GM18867 (cell line): ENCODE data around the gene PRELID3B.

Experiments used
- ATAC-seq: cut with Tn5 transposase; IDR thresholded peaks from one replicate; pipeline ENCODE4 v1.9.1; 2021; ENCODE audit warnings: mild to moderate bottlenecking, moderate library complexity; ENCODE audit not compliant: unreplicated experiment

The PRELID3B gene

DNA sequence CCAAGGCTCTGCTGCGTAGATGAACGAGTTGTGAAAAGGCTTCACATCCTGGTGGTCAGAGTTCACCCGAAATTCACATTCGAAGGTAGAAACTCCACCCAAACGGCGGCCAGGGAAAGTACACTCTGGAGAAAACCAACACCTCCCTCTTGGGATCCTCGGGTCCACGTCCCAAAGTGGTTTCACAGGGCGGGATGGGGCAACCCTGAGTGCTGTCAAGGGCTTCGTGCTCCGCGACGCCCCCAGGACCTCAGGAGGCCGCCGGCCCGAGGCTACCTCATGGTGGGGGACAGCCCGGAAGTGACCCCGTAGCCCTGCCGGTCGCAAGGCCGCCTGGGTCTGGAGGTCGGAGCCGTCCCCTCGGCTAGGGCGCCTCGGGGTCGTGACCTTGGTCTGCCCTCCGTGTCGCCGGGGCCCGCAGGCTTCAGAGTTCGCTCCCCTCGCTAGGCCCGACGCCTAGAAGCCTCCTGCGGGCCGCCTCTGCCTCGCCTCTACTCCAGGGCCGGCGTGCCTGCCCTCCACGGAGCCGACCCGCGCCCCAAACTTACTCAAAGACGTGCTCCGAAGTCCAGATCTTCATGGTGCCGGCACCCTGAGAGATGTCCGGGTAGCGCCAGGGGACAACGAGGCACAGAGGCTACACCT lies at the start of gene PRELID3B:
PRELID3B (minus strand) TSS at position 636 of the 645 bp plus-strand sequence; CDS start at position 580, 56 bp downstream.
- ATAC-seq, result peak; percentile 27

DNA sequence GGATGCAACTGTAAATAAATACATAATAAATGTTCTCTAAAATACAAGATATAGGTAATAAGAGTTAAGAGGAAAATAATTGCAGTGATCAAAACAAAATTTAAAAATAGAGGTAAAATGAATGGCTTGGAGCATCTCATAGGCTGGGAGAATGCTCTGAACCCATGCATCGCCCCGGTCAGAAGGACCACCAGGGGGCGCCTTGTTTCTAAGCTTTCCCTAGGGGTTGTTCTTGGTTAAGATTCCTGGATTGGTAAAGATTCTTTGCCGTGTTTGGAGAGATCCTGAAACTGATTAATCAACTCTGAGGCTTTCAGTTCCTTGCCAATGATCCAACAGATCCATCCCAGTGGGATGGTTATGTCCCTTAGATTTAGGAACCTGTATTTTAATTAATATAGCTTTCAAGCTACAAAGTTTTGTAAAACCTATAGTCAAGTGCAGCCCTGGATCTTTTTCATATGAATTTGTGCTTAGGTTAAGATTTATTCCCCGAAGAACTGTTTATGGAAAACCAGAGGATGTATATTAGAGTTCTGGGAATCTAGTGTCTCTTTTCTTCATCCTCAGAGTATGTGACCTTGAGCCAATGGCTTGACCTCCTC lies 45.3 kb upstream of the PRELID3B start:
- ATAC-seq, result no peak

DNA sequence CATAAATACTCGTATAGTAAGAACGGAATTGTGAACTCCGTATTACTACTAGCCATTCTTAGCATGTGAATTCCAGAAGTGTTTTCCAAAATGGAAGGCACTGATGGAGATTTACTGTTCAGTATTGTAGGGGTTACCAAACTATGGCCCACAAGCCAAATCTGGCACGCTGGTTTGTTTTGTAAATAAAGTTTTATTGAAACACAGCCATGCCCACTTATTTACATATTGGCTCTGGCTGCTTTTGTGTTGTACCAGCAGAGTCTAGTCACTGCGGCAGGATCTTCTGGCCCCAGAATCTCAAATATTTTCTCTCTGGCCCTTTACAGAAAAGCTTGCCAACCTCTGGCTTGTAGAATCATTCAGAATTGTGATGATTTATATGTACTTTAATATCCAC lies 44.3 kb upstream of the PRELID3B start:
- ATAC-seq, result no peak

DNA sequence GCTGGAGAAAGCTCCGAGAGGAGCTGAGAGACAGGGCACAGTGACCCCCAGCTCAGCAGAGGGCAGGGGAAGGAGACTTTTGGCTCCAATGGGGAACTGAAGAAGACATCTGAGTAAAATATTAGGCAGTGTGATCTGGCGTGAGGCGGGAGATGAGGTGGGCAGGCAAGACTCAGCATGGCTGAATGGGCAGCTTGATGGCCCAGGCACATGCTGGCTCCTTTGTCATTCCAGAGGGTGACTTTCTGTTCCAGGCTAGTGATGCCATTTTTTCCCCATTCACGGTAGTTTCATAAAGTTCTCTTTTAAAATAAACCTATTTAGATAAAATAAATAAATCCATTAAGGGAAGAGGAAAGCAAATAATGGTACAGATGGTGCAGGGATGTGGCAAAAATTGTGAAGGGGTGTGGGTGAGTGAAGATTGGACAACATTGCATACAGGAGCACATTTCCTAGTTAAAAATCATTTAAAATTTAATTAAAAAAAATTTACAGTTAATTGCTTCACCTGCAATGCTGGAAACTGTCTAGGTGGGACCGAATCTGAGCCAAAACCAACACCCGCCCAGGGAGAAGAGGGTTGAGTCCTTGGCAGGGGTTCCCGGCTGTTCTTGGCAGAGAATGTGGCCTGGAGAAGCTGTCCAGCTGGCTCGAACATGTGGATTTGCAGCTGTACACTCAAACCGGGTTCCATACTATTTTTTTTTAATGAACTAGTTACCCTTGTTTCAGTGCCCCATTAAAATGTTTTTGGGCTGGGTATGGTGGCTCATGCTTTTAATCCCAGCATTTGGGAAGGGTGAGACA lies 41.7 kb upstream of the PRELID3B start:
- no peak for ATAC-seq

DNA sequence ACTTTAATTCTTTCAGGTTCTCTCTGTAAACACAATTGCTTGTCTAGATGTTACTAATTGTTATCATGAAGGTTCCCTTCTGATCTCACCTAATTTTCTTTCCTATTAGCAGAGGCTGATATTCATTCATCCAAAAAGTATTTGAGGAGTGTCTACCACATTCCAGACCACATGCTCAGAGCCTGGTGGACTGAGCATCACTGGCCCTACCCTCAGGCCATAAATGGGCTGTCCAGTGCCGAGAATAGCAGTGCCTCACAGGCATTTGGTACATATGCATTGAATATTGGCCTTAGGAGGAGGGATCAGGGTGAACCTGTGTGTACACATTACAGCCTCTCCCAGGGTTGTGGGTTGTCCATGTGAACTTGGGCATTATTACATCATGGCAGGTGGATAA lies 40.4 kb upstream of the PRELID3B start:
- no peak for ATAC-seq

DNA sequence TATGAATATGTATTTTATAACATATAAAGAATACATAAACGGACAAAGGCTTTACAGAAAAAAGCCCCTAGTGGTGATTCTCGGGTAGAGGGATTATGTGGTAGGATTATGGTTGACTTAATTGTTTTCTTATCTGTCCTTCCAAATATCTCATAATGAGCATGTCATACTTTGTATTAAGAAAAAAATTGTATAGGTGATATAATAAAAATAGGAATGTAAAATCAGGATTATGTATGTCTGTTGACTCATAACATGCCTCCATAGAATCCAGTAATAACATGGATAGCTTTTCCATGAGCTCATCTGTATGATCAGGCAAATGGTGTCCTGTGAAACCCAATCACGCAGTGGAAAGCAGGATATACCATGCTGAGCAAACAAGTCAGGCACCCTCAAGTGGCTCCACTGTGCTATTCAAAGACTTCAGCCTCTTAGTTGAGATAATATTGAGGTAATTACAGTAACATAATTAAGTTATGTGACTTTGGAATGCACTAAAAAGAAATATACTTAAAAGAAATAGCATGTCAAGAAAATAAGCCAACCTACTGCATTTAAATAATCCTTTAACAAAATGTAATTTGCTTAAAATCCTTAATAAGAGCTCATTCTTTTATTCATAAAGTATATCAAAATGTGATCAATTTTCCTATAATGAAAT lies 39.6 kb upstream of the PRELID3B start:
- ATAC-seq, result no peak

DNA sequence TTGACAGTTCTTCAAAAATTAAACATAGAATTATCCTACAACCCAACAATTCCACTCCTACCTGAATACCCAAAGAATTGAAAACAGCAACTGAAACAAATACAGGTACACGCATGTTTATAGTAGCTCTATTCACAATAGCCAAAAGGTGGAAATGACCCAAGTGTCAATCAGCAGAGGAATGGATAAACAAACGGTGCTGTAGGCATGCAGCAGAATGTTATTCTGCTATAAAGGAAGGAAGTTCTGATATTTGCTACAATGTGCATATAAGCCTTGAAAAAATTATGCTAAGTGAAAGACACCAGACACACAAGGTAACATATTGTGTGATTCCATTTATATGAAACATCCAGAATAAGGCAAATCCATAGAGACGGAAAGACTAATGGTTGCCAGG lies 38.5 kb upstream of the PRELID3B start:
- ATAC-seq, result no peak

DNA sequence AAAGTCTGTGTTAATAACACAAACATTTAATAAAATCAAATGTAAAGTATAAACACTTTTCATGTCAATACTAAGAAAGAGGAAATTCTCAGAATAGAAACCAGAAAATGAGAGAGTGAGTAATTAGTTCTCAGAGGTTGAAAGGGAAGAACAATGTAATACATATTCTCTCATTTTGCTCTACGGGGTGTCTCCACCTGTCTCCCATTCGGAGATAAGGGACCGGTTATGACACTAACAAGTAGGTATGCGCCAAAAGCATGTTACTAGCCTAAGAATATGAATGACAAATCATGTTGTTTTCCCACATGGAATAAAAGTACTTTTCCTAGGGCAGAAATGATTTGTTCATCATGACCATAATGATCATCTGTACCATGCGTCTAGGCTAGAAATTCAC lies 35.6 kb upstream of the PRELID3B start:
- no peak for ATAC-seq

DNA sequence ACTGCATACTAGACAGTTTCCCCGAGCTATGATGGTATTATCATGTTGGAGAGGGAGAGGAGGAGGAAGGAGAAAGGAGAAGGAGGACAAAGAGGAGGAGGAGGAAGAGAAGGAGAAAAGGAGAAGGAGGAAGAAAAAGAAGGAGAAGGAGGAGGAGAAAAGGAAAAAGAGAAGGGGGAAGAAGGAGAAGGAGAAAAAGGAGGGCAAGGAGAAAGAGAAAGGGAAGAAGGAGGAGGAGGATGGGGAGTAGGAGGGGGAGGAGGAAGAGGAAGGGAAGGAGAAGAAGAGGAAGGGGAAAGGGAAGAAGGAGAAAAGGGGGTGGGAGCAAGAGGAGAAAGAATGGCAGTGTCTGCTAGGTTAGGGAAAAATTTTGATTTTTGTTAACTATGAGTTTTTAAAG lies 35.1 kb upstream of the PRELID3B start:
- ATAC-seq, result no peak

DNA sequence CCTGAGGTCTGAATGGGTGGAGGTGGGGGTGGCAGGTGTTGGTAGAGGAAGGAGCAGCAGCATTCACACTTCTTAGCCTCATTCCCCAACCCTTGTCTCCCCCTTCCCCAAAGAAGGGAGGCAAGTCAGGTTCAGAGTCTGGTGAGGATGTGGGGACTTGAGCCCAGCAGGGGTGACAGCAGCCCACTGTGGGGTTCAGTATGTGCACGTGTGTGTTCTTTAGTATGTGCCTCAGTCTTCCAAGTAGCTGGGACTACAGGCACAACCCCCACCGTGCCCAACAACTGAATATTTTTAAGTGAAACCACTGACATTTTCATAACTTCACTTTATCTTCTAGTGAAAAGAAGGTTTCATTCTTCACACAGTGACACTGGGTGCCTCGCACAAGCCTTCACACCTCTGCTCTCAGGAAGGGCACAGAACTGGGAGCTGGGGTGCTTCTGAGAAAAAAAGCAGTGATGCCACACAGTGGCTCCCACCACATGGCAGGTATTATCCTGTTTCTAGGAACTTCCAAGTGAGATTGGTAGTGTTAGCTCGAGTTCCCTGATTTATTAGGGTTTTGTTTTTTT lies 33.4 kb upstream of the PRELID3B start:
- ATAC-seq, result no peak

DNA sequence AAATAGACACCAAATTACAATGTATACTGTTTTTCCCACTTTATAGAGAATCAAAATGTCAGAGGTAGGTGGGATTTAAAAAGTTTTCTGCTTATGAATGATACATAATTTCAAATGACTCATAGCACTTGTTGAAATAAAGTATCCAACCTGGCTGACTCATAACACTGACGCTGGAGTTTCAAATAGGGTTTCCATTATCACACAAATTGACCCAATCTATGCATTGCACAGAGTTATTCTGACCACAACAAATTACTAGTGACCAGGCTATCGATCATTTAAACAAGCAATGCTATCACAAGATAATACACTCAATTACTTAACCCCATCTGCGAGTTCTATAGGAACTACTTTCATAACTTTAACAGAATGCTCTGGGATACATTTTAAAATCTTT lies 31.9 kb upstream of the PRELID3B start:
- no peak for ATAC-seq

DNA sequence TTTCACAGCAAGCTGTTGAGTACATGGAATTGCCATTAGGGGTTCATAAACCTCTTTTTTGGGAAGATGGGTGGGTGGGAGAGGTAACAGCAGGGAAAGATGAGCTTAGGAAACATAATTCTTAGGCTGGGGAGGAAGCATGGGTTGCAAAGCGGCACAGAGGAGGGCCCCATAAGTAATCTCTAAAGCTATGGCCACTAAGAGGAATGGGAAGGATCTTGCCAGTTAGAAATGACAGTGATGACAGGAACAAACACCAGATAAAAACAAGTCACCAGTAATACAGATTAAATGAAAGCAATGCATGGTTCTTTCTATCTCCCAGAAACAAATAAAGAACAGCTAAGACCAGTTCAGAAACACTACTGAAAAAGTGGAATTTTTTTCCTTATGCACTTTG lies 31.0 kb upstream of the PRELID3B start:
- ATAC-seq, result no peak

DNA sequence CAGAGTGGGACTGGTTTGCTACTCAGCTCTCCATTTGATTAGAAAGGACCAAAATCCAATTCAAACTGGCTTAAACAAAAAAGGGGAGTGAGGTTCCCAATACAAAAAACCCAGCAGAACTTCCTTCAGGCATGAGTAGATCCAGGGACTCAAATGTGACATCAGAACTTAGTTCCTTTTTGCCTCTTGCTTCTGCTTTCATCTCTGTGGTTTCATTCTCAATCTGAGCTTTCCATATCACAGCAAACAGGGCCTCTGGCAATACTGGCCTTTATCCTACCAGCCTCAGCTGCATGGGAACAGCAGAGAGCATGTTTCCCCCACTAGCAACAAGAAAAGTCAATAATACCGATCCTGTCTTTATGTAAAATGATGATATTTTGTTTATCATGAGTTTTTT lies 28.6 kb upstream of the PRELID3B start:
- peak; percentile 58 for ATAC-seq

DNA sequence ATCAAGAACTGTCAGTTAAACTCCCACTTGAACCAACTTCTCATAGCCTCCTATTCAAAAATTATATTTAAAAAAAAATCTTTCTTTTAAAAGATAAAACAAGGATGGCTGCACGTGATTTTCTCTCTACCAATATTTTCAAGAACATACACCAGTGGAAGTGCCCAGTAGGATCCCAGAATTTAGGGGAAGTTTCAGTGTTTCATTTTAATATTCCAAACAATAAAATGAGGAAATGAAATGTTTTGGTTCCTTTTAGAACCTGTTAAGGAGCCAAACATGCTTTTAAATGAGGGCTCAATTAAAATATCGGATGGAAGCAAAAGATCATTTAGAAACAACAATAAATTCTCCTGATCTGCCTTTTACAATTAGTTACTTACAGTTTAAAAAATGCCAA lies 26.4 kb upstream of the PRELID3B start:
- no peak for ATAC-seq

DNA sequence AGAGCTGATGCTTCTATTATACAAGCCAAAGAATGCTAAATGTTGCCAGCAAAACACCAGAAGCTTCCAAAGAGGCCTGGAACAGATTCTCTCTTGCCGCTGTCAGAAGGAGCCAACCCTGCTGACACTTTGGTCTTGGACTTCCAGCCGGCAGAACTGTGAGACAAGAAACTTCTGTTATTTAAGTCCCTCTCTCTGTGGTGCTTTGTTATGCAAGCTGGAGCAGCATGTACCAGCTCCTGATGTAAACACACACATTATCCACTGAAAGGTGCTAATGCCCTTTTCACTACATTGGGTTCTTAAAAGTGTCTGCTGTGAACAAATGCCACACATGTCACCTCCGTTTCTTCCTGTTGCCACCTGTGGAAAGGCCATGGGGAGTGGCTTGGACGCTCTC lies 25.9 kb upstream of the PRELID3B start:
- ATAC-seq, result no peak

DNA sequence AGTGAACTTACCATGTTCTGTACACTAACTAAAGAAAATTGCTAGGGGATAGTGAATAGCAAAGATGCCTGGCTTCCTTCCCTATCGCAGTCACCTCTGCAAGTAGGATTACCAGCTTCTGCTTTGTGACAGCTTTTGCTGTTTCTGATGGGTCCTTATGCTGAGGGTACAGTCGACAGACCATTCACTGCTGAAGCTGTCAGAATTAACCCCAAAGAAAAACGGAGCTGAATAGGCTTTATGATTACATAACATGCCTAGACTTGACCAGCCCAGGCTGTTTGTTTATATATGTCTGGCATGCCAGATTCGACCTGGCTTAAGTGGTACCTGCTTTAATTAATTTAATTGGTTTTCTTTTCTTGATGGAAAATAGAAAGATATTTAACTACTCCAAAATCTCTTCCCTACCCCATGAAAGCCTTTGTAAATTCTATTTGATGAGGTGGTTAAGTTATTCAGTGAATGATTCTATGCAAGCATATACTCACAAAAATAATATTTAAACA lies 21.7 kb upstream of the PRELID3B start:
- ATAC-seq, result no peak

DNA sequence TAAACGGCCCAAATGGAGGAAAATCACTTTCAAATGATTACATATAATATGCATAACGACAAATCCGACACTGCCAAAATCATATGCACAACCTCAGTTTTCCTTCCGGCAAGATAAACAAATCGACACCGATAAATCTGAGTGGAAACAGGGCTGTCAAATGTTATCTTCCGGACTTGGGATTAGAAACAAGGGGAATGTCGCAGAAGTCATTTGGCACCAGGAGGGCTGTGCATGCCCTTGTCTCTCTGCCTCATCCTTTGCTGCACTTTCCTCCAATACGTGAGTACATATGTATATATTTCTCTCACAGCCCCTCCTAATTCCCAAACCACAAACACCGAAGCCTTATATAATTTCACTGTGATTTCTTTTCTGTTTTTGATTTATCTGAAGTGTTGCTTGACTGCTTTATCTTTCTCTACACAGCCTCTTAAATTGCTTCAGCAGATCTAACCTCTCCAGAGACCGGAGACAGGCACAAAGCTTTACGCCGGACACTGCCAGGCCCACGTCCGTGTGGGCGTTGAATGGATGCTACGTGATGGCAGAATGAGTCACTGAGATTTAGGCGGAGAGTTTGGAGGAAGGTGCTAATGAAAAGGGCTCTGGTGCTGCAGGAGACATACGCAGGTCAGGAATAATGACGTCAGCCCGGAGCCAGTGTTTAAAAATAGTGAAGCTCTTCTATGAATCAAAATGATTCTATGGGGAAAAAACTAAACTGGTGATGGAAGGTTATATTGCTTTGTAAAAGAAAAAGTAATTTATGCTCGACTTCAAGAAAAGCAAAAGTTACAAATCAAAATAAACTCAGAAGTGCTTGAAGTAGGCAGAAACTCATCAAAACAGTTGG lies 21.0 kb upstream of the PRELID3B start:
- no peak for ATAC-seq

DNA sequence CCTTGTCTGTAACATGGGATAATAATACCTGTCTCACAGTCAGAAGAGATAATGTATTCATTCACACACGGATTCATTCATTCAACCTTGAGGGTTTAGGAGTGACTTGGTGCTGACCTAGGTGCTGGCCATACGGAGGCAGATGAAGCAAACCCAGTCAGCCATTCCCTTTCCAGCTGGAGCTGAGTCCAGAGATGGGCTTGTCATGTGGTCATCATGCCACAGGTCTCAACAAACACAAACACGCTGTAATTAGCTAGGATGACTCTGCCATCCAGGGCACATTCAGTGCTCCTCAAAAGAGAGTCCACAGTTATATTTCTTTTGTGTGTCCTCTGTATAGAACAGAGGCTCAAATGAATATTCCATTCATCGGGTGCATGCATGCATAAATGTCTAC lies 19.5 kb upstream of the PRELID3B start:
- no peak for ATAC-seq

DNA sequence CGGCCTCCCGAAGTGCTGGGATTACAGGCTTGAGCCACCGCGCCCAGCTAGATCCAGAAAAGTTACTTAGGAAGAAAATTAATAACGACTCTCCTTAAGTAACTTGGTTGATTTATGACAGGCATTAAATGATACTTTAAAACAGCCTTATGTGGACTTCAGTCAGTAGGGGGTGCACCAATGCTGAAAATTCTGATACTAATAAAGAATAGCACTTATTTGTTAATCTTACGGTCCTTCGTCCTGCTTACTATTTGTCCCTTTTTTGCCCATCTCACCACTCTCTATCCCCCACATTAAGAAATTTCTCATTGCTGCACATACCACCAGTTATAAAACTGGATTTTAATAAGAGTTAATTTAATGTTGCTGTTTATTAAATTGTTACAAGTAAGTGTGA lies 12.7 kb upstream of the PRELID3B start:
- no peak for ATAC-seq

DNA sequence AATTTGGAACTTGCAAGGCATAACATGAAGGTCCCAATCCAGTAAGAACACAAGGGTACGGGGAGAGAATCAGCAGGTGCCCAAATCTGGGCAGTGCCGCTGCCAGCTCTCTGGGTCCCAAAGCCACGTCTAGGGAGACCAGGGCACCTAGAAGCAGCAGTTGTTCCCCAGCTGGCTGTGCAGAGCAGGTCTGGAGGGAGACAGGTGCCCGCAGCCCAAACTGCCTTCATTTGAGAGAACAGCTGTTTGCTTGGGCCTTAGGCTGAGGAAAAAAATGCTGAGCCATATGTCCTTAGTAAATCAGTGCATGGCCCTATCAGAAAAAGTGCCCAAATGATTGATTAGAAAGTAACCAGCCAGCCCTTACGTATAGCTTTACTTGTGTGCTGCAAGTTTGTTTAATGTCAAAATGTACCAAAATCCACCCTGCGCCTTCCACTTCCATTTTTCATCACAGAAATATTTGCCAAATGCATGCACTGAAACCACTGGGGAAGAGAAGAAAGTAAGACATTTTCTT lies 9.1 kb upstream of the PRELID3B start:
- ATAC-seq, result no peak
